Measurements from ENCODE around the gene EZH2. TPM values are rescaled to one million over a fixed set of nuclear protein-coding genes. Genes with fewer than 3 reads are reported as not detected.

The EZH2 gene
- total RNA-seq, 6 experiments from 2014 or later, result 1.2 to 4.2 (median 1.9) TPM

- no peak for TF ChIP-seq CTCF (IDR thresholded peaks at IDR 0.05)
- TF ChIP-seq POLR2A (IDR thresholded peaks at IDR 0.05), result no peak
Measured at GRCh38 chr7:148811892-148812291, 72.2 kb downstream of the EZH2 start.

GRCh38 chr7:148809856-148810255, 74.2 kb downstream of the EZH2 start:
- TF ChIP-seq POLR2A (IDR thresholded peaks at IDR 0.05), result no peak
- TF ChIP-seq CTCF (IDR thresholded peaks at IDR 0.05), result no peak
- Histone ChIP-seq H3K4me1 (no peaks in the 10 kb centered on the region), H3K36me3 (peaks cover 0 to 2% (median 0%) of the 10 kb centered on the region in 4 donors), H3K4me3 (no peak overlapping the region), H3K9me3 (no peaks in the 10 kb centered on the region), H3K27me3 (no peaks in the 10 kb centered on the region), H3K27ac (no peak overlapping the region)
- 92% methylated on average over 2 of the region's 4 CpGs for WGBS (ENCODE audit: insufficient coverage, low coverage, low lambda C conversion rate, missing lambda C conversion rate)
- DNase-seq (no peak), ATAC-seq (peak in 3 of 4 donors; percentile 20 to 36 (median 35))
- intact Hi-C loops (cut with DNase I), result no loop called here

More at GRCh38 chr7:148811892-148812291, 72.2 kb downstream of the EZH2 start:
- Histone ChIP-seq H3K9me3 (no peaks in the 10 kb centered on the region), H3K27me3 (no peaks in the 10 kb centered on the region), H3K27ac (no peak overlapping the region), H3K4me3 (no peak overlapping the region), H3K36me3 (peaks cover 0 to 2% (median 0%) of the 10 kb centered on the region in 4 donors), H3K4me1 (no peaks in the 10 kb centered on the region)
- ATAC-seq (no peak), DNase-seq (no peak)
- intact Hi-C loops (cut with DNase I), result no loop called here
- WGBS (ENCODE audit: insufficient coverage, low coverage, low lambda C conversion rate, missing lambda C conversion rate), result 91% methylated on average over 4 of the region's 4 CpGs

GRCh38 chr7:148807436-148807835, 76.7 kb downstream of the EZH2 start:
- intact Hi-C loops (cut with DNase I), result no loop called here
- Histone ChIP-seq H3K4me3 (no peak overlapping the region), H3K9me3 (no peaks in the 10 kb centered on the region), H3K27ac (no peak overlapping the region), H3K4me1 (no peaks in the 10 kb centered on the region), H3K27me3 (no peaks in the 10 kb centered on the region), H3K36me3 (no peaks in the 10 kb centered on the region)
- ATAC-seq (no peak), DNase-seq (no peak)
- TF ChIP-seq CTCF (IDR thresholded peaks at IDR 0.05) (no peak), POLR2A (IDR thresholded peaks at IDR 0.05) (no peak)
- whole genome bisulfite sequencing (ENCODE audit: insufficient coverage, low coverage, low lambda C conversion rate, missing lambda C conversion rate), result 67% methylated on average over 4 of the region's 4 CpGs

DNA sequence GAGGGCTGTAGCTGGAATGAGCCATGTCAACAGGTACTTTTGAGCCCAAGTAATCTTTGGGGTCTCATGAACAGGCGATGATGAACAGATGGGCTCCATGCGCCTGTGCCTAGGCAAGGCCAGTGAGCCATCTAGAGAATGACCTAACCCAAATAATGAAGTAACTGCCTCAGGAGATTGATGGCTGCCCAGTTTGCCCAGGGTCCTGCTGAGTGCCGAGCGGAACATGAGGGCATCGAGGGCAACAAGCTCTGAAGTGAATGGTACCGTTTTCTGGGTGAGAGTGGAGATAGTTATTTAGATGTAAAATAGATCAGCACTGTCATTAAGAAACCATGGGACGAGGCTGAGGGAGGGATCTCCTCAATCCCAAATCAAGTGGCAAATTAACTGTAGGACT, 77.9 kb downstream of the EZH2 start:
- ATAC-seq (no peak), DNase-seq (no peak)
- TF ChIP-seq CTCF (IDR thresholded peaks at IDR 0.05), result no peak
- TF ChIP-seq POLR2A (IDR thresholded peaks at IDR 0.05), result no peak
- H3K9me3 ChIP-seq, result no peaks in the 10 kb centered on the region
- no peaks in the 10 kb centered on the region for H3K4me1 ChIP-seq
- no peak overlapping the region for H3K27ac ChIP-seq
- no peak overlapping the region for H3K4me3 ChIP-seq
- no peaks in the 10 kb centered on the region for H3K27me3 ChIP-seq
- intact Hi-C loops (cut with DNase I), result no loop called here
- peaks cover 0 to 10% (median 1%) of the 10 kb centered on the region in 4 donors for H3K36me3 ChIP-seq
- 94% methylated on average over 6 of the region's 7 CpGs for WGBS (ENCODE audit: insufficient coverage, low coverage, low lambda C conversion rate, missing lambda C conversion rate)

Data from right lobe of liver (tissue), 6 donors.